ENCODE measurements around the gene GGN. TPM values are rescaled to one million over a fixed set of nuclear protein-coding genes. Genes with fewer than 3 reads are reported as not detected.

Gene GGN
- total and polyA plus RNA-seq, 2 of the 13 experiments (the other 11 are each of a cell fraction or from before 2014, with no cell fraction given): not detected

DNA sequence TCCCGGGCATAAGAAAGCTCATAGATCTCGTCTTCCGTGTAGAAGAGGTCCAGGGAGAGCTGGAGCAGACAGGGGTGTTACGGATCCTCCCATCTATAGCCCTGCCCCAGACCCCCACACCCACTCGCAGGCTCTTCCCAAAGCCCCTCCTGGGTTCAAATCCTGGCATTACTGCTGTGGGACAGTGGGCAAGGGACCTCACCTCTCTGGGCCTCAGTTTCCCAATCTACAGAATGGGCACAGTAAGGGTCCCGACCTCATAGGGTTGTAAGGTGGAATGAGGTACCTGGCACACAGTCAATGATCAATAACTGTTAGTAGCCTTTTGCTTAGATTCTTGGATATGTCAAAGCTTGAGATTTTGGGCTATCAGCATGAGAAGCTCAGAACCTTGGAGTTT, 25.6 kb upstream of the GGN start:
- FAIRE-seq: no peak
- POLR2A ChIA-PET: interaction anchor here (1.3 kb wide), 1 partner anchor 11 kb away, joined by 3 read pairs; the partner anchor contains the start of gene FAM98C

DNA sequence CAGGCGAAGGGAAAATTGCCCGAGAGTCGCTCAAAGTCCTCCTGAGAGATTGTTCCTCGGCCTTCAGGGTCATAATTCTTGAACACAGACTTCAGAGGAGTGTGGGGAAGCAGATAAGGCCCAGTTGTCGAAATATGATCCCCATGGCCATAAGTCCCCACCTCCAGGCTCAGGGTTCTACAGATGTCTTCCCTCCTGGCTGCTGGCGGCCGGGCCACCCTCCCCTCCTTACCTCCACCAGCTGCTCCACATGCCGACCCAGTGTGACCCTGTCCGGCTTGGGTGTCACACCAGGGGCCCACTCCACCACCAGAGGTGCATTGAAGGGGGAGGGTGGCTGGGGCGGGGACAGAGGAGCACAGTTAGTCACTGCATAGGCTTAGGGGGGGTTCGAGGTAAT, 25.1 kb upstream of the GGN start:
- no peak for FAIRE-seq
- ATAC-seq: peak; percentile 32; the same call in 2 of the 3 replicates
- POLR2A ChIA-PET: no interaction called here
- no peak for DNase-seq (ENCODE audit: low spot score)
- Histone ChIP-seq H3K4me2 (ENCODE audit: low read depth, low read length) (no peak overlapping the region), H3K36me3 (replicated peaks in 1 of 2; ENCODE audit: control insufficient read depth in 1 of 2, insufficient read depth in 2 of 2, low read length in 2 of 2) (no peaks in the 10 kb centered on the region), H3K27me3 (ENCODE audit: control insufficient read depth in 1 of 2, insufficient read depth in 2 of 2, low read length in 2 of 2) (peaks cover 0 to 18% of the 10 kb centered on the region in 2 experiments; a peak in 2 of 5 replicates), H3K4me1 (ENCODE audit: insufficient read depth, low read length) (no peaks in the 10 kb centered on the region), H3K9me3 (ENCODE audit: low read length) (no peaks in the 10 kb centered on the region), H3K9ac (ENCODE audit: insufficient read depth, low read depth, low read length) (no peak overlapping the region), H3K4me3 (replicated peaks in 1 of 3; ENCODE audit: insufficient read depth in 1 of 3, low read depth in 2 of 3, low read length in 3 of 3) (no peak overlapping the region), H3K79me2 (ENCODE audit: insufficient read depth, low read length) (no peaks in the 10 kb centered on the region), H4K20me1 (ENCODE audit: insufficient read depth, low read length) (no peaks in the 10 kb centered on the region), H2AFZ (ENCODE audit: low read length) (no peak overlapping the region), H3K27ac (ENCODE audit: extremely low read length, insufficient read depth, low read length) (no peak overlapping the region)
- no peak for TF ChIP-seq JUN (CRISPR knock-in tag; IDR thresholded peaks at IDR 0.05)
- TF ChIP-seq AGO2 (optimal IDR thresholded peaks at IDR 0.05; ENCODE audit: low read depth, low read length): no peak
- no peak for TF ChIP-seq YEATS4 (CRISPR knock-in tag; IDR thresholded peaks at IDR 0.05; ENCODE audit: borderline replicate concordance)
- no peak for TF ChIP-seq ZNF337 (CRISPR knock-in tag; IDR thresholded peaks at IDR 0.05; ENCODE audit: borderline replicate concordance, low read depth)
- no peak for TF ChIP-seq NRL (CRISPR knock-in tag; IDR thresholded peaks at IDR 0.05; ENCODE audit: borderline replicate concordance)
- no peak for TF ChIP-seq ZNF7 (CRISPR knock-in tag; IDR thresholded peaks at IDR 0.05)
- TF ChIP-seq PPARG (CRISPR knock-in tag; conservative IDR thresholded peaks at IDR 0.05): no peak
- no peak for TF ChIP-seq HES4 (CRISPR knock-in tag; IDR thresholded peaks at IDR 0.05; ENCODE audit: borderline replicate concordance)
- TF ChIP-seq REL (CRISPR knock-in tag; conservative IDR thresholded peaks at IDR 0.05): no peak
- TF ChIP-seq, protein P1, sequence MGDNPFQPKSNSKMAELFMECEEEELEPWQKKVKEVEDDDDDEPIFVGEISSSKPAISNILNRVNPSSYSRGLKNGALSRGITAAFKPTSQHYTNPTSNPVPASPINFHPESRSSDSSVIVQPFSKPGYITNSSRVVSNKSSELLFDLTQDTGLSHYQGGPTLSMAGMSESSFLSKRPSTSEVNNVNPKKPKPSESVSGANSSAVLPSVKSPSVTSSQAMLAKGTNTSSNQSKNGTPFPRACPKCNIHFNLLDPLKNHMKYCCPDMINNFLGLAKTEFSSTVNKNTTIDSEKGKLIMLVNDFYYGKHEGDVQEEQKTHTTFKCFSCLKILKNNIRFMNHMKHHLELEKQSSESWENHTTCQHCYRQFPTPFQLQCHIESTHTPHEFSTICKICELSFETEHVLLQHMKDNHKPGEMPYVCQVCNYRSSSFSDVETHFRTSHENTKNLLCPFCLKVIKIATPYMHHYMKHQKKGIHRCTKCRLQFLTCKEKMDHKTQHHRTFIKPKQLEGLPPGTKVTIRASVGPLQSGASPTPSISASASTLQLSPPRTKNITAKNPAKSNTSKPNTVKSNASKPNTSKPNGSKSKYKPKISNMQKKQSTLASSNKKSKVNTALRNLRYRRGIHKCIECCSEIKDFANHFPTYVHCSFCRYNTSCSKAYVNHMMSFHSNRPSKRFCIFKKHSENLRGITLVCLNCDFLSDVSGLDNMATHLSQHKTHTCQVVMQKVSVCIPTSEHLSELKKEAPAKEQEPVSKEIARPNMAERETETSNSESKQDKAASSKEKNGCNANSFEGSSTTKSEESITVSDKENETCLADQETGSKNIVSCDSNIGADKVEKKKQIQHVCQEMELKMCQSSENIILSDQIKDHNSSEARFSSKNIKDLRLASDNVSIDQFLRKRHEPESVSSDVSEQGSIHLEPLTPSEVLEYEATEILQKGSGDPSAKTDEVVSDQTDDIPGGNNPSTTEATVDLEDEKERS (CRISPR knock-in tag; IDR thresholded peaks at IDR 0.05): no peak
- no peak for TF ChIP-seq ZNF350 (CRISPR knock-in tag; IDR thresholded peaks at IDR 0.05; ENCODE audit: borderline replicate concordance, low read depth)
- TF ChIP-seq HMG20A (CRISPR knock-in tag; IDR thresholded peaks at IDR 0.05; ENCODE audit: borderline replicate concordance): no peak
- TF ChIP-seq TP53 (CRISPR knock-in tag; conservative IDR thresholded peaks at IDR 0.05): no peak
- TF ChIP-seq ZNF768 (CRISPR knock-in tag; IDR thresholded peaks at IDR 0.05): no peak
- no TSS peak for BruUV-seq (replicated peaks)
- in situ Hi-C loops (cut with HindIII; ENCODE audit: extremely low pct_ligation_motif_present, low pct_unique_long_range_greater_than_20kb): no loop called here
- intact Hi-C loops (cut with micrococcal nuclease; ENCODE audit: unreplicated experiment): no loop called here
- 7% methylated on average over 2 of the region's 11 CpGs for WGBS (ENCODE audit: low lambda C conversion rate)
- CTCF ChIA-PET (ENCODE audit: low intra/inter-chr PET ratio, low total read pairs): no interaction called here

More for the DNA sequence above, 25.6 kb upstream of the GGN start:
- no TSS peak for BruUV-seq (replicated peaks)
- Histone ChIP-seq H3K4me2 (ENCODE audit: low read depth, low read length) (no peak overlapping the region), H4K20me1 (ENCODE audit: insufficient read depth, low read length) (no peaks in the 10 kb centered on the region), H3K79me2 (ENCODE audit: insufficient read depth, low read length) (no peaks in the 10 kb centered on the region), H3K9me3 (ENCODE audit: low read length) (no peaks in the 10 kb centered on the region), H3K9ac (ENCODE audit: insufficient read depth, low read depth, low read length) (no peak overlapping the region), H3K4me3 (replicated peaks in 1 of 3; ENCODE audit: insufficient read depth in 1 of 3, low read depth in 2 of 3, low read length in 3 of 3) (no peak overlapping the region), H3K27ac (ENCODE audit: extremely low read length, insufficient read depth, low read length) (no peak overlapping the region), H2AFZ (ENCODE audit: low read length) (no peak overlapping the region), H3K4me1 (ENCODE audit: insufficient read depth, low read length) (no peaks in the 10 kb centered on the region), H3K36me3 (replicated peaks in 1 of 2; ENCODE audit: control insufficient read depth in 1 of 2, insufficient read depth in 2 of 2, low read length in 2 of 2) (no peaks in the 10 kb centered on the region), H3K27me3 (ENCODE audit: control insufficient read depth in 1 of 2, insufficient read depth in 2 of 2, low read length in 2 of 2) (peaks cover 0 to 23% of the 10 kb centered on the region in 2 experiments; a peak in 2 of 5 replicates)
- DNase-seq (ENCODE audit: low spot score) (no peak), ATAC-seq (no peak)
- peak; percentile 71 for TF ChIP-seq ZNF629 (CRISPR knock-in tag; conservative IDR thresholded peaks at IDR 0.05)
- TF ChIP-seq NFE2L2 (IDR thresholded peaks at IDR 0.05; ENCODE audit: low read length): no peak
- TF ChIP-seq KDM5A (IDR thresholded peaks at IDR 0.05; ENCODE audit: borderline replicate concordance, low read length): no peak
- no peak for TF ChIP-seq TSC22D2 (CRISPR knock-in tag; IDR thresholded peaks at IDR 0.05; ENCODE audit: borderline replicate concordance)
- intact Hi-C loops (cut with micrococcal nuclease; ENCODE audit: unreplicated experiment) (no loop called here), in situ Hi-C loops (cut with HindIII; ENCODE audit: extremely low pct_ligation_motif_present, low pct_unique_long_range_greater_than_20kb) (no loop called here)
- CTCF ChIA-PET (ENCODE audit: low intra/inter-chr PET ratio, low total read pairs): no interaction called here
- WGBS (ENCODE audit: low lambda C conversion rate): 57% methylated on average over 6 of the region's 6 CpGs
